Bronchial epithelial cell (primary cell): Measurements from ENCODE around the gene MACROH2A2. TPM values are rescaled to one million over a fixed set of nuclear protein-coding genes. Genes with fewer than 3 reads are reported as not detected.

Experiments
- DNase-seq: peaks from one replicate; pipeline ENCODE4 v3.0.0-alpha.2; 2010; ENCODE audit warnings: low read depth
- FAIRE-seq: peaks from 2 replicates; lab custom pipeline; 2011; peaks lifted over from hg19 to GRCh38; lab: Jason Lieb, UNC
- H3K27me3 ChIP-seq: 2 replicates; pipeline ENCODE4 v1.5.1; 2011; ENCODE audit warnings: low read length; ENCODE audit not compliant: control insufficient read depth, insufficient read depth
- H3K36me3 ChIP-seq: 2 replicates; pipeline ENCODE4 v1.5.1; 2011; ENCODE audit warnings: low read length; ENCODE audit not compliant: control insufficient read depth, insufficient read depth
- H3K4me3 ChIP-seq: 2 replicates; pipeline ENCODE4 v1.5.1; 2011; ENCODE audit warnings: mild to moderate bottlenecking, low read depth, low read length, control low read depth
- total RNA-seq: library from RNA; depleted of rRNA; stranded (reverse); fragments of >200 nt; gene quantifications from 2 replicates; pipeline ENCODE4 v1.2.1, GENCODE V29; 2014
- TF ChIP-seq, protein P1 (sequence below): IDR thresholded peaks from 2 replicates; pipeline ENCODE4 v1.5.1; 2011; ENCODE audit warnings: mild to moderate bottlenecking, moderate library complexity, low read length, control low read depth, inconsistent platforms; ENCODE audit not compliant: insufficient read depth, severe bottlenecking

Gene MACROH2A2
- total RNA-seq, 1 donor from 2014 or later, result 11.3 TPM

DNA sequence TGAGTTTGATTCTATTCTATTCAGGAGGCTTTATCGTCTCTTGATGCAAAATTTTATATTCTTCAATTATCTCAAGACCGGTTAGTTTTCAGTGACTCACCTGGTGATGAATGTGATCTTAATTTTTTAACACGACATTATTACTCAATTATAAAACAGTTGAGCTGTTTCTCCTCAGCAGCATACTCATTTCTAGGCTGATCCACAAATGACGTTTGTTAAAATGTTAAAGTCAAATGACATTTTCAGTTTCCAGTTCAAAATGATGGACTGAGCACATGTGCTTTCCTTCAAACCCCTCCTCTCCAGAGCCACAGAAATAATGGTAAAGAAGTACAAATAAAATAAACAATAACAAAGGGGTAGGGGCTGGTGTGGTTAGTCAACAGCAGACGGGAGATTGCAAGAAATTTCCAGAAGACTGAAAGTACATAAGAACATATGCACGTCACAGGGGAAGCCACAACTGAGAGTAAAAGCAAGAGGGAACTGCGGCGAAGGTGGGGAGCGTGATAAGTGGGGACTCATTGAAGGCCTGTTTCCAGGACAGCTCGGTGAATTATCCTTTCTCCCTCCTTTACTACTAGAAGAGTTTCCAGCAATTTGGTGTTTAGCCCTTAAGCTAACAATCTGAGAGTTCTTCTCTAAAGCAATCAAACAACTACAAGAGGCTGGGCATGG is 10.9 kb downstream of the MACROH2A2 start:
- no peaks in the 10 kb centered on the region for H3K27me3 ChIP-seq
- H3K4me3 ChIP-seq, result no peak overlapping the region
- DNase-seq (peak; percentile 30), FAIRE-seq (no peak)
- TF ChIP-seq, protein P1, sequence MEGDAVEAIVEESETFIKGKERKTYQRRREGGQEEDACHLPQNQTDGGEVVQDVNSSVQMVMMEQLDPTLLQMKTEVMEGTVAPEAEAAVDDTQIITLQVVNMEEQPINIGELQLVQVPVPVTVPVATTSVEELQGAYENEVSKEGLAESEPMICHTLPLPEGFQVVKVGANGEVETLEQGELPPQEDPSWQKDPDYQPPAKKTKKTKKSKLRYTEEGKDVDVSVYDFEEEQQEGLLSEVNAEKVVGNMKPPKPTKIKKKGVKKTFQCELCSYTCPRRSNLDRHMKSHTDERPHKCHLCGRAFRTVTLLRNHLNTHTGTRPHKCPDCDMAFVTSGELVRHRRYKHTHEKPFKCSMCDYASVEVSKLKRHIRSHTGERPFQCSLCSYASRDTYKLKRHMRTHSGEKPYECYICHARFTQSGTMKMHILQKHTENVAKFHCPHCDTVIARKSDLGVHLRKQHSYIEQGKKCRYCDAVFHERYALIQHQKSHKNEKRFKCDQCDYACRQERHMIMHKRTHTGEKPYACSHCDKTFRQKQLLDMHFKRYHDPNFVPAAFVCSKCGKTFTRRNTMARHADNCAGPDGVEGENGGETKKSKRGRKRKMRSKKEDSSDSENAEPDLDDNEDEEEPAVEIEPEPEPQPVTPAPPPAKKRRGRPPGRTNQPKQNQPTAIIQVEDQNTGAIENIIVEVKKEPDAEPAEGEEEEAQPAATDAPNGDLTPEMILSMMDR, result no peak
- no peaks in the 10 kb centered on the region for H3K36me3 ChIP-seq

DNA sequence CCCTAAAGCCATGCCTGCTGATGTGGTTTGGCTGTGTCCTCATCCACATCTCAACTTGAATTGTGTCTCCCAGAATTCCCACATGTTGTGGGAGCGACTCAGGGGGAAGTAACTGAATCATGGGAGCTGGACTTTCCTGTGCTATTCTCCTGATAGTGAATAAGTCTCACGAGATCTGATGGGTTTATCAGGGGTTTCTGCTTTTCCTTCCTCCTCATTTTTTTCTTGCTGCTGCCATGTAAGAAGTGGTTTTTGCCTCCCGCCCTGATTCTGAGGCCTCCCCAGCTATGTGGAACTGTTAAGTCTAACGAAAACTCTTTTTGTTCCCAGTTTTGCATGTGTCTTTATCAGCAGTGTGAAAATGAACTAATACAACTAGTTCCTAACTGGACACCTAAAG is 11.8 kb downstream of the MACROH2A2 start:
- DNase-seq (no peak), FAIRE-seq (no peak)
- no peaks in the 10 kb centered on the region for H3K36me3 ChIP-seq
- H3K27me3 ChIP-seq, result no peaks in the 10 kb centered on the region
- H3K4me3 ChIP-seq, result no peak overlapping the region
- TF ChIP-seq, protein P1, result no peak

DNA sequence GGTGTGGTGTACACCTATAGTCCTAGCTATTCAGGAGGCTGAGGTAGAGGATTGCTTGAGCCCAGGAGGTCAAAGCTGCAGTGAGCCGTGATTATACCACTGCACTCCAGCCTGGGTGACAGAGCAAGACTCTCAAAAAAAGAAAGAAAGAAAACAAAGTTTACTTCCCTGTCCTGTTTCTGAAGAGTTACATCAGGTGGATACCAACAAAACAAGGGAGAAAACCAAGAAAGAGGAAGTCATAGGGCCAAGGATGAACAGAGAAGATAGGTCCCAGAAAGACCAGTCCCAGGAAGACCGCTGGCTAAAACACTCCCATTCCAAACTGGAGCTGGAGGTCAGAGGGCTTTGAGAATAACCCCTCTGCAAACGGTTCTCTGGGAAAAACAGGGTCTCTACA is 13.5 kb downstream of the MACROH2A2 start:
- Histone ChIP-seq H3K36me3 (no peaks in the 10 kb centered on the region), H3K4me3 (no peak overlapping the region)

DNA sequence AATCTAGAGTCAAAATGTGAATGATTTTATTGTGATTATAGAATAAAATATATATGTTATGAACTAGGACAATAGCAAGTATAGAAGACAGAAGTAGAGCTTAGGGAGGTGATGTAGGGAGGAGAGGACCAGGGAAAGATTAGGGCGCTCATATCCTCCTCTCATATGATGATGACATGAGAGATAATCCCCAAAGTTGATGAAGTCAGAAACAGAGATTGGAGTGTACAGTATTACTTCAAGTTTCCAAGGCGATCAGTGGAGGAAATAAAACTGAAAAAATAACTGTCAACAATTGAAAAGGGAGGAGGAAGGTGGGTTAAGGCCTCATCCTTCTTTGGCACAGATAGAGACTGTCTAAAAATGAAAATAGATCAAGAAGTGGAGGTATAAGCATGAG is 14.9 kb downstream of the MACROH2A2 start:
- DNase-seq (no peak), FAIRE-seq (no peak)
- Histone ChIP-seq H3K36me3 (no peaks in the 10 kb centered on the region), H3K27me3 (no peaks in the 10 kb centered on the region), H3K4me3 (no peak overlapping the region)
- TF ChIP-seq, protein P1, result no peak

More for the DNA sequence above, 13.5 kb downstream of the MACROH2A2 start:
- no peaks in the 10 kb centered on the region for H3K27me3 ChIP-seq
- DNase-seq (no peak), FAIRE-seq (no peak)
- TF ChIP-seq, protein P1, result no peak

DNA sequence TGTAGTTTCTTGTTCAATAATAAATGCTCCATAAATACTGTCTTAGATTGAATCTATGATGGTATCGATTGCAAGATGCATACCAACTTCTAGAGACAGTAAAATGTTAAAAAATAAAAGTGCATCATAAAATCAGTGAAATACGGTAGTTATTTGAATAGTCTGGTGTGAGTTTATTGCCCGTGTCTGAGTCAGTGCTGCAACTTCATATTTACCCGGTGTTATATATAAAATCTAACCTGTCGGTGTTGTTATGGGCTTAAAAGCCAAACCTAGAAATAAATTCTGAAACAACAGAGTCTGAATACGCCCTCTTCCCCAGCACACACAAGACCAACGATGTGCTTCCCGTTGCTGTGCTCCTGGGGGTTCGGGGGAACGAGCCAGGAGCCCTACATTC is 16.3 kb downstream of the MACROH2A2 start:
- DNase-seq (no peak), FAIRE-seq (no peak)
- H3K36me3 ChIP-seq, result no peaks in the 10 kb centered on the region
- no peaks in the 10 kb centered on the region for H3K27me3 ChIP-seq
- H3K4me3 ChIP-seq, result no peak overlapping the region
- TF ChIP-seq, protein P1, result no peak

DNA sequence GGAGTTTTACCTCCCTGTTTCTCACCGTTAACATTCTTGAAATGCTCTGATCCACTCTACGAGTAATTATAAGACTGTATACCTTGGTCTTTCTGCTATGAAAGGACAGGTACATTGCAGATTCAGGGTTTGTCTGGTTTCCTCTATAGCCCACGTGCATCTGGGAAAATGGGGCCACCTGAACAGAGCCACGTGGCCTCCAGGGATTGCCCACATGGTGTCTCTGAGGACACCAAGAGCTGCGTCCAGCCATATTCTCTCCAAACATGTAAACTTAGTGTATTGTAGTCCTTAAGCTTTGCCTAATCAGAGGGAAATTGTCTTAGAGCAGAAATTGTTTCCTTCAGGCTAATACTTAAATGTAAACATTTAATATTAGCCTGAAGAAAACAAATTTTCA is 16.7 kb downstream of the MACROH2A2 start:
- TF ChIP-seq, protein P1, result no peak
- no peaks in the 10 kb centered on the region for H3K36me3 ChIP-seq
- no peak overlapping the region for H3K4me3 ChIP-seq
- DNase-seq (no peak), FAIRE-seq (no peak)
- no peaks in the 10 kb centered on the region for H3K27me3 ChIP-seq
